Measurements from ENCODE around the gene ASPG.

Gene ASPG

DNA sequence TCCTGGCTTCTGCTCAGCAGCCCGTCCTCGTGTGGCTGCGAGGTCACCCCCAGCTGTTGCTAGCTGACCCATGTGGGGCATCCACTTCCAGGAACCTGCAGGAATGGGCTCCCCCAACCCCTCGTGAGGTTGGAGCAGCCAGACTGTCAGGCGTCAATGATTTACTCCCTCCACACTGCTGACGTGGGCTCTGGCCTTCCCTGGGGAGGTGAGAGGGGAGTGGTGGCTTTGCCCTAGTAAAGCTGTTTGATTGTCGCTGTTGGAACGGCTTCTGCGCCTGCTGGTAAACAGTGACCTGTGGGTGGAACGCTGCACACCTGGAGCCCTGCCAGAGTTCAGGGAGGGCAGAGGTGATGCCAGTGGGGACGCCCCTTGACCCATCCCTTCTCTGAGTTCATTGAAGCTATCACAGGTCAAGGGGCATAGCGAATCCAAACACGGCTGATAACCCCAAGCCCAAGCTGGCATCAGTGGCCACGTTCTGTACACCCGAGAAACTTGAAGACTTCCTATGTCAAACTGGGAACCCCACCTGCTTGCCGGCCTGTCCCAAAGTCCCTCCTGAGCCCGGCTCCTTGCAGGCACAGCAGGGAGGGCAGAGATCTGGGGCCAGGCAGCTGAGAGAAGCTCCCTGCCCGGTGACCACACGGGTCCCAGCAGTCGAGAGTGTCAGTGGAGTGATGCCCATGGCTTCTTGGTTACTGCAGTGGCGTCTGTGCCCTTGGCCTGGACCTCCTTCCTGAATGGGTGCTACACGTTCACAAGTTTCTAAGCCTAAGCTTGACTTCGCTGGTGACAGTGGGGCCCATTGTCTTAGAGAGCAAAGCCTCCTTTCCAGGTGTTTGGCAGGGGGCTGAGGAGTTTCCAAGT lies 2.7 kb downstream of the ASPG start:
- no peak overlapping the region for H3K9ac ChIP-seq (ENCODE audit: low read depth, low read length)
- H3K4me3 ChIP-seq (ENCODE audit: low read depth, low read length) = no peak overlapping the region
- H3K27me3 ChIP-seq (ENCODE audit: control insufficient read depth, insufficient read depth, low read length) = peaks cover 4% of the 10 kb centered on the region
- no peaks in the 10 kb centered on the region for H3K9me3 ChIP-seq (ENCODE audit: control insufficient read depth, insufficient read depth, low read length)
- no peaks in the 10 kb centered on the region for H3K4me1 ChIP-seq (ENCODE audit: control insufficient read depth, insufficient read depth, low read length)
- H3K36me3 ChIP-seq (ENCODE audit: control insufficient read depth, insufficient read depth, low read length) = peaks cover 3% of the 10 kb centered on the region

DNA sequence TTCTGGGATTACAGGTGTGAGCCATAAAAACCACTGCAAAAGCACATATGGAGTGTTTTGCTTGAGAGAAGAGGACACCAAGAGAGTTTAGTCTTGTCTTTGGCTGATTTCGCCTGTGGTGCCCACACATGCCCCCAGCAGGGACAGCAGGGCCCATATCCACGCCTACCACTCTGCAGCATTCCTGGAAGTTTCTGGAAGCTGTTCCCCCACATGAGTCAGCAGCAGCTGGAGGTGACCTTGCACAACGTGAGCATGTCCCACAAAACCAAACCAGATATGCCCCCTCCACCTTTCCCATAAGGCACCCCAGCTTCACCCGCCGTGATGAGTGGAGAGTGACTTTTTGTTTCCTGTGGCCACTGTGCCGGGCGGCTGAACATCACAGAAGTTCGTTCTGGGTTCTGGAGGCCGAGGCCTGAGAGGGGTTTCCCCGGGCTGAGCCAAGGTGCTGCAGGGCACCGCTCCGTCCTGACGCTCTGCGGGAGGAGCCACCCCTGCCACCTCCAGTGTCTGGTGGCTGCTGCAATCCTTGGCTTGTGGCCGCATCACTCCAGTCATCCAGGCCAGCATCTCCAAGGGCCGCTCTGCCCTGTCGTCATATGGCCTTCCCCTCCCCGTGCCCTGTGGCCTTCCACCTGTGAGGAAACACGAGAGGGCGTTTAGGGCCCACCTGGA lies 4.7 kb downstream of the ASPG start:
- H3K4me3 ChIP-seq (ENCODE audit: low read depth, low read length) = no peak overlapping the region
- no peaks in the 10 kb centered on the region for H3K4me1 ChIP-seq (ENCODE audit: control insufficient read depth, insufficient read depth, low read length)
- no peaks in the 10 kb centered on the region for H3K9me3 ChIP-seq (ENCODE audit: control insufficient read depth, insufficient read depth, low read length)
- H3K36me3 ChIP-seq (ENCODE audit: control insufficient read depth, insufficient read depth, low read length) = peaks cover 3% of the 10 kb centered on the region
- H3K9ac ChIP-seq (ENCODE audit: low read depth, low read length) = no peak overlapping the region
- peaks cover 4% of the 10 kb centered on the region for H3K27me3 ChIP-seq (ENCODE audit: control insufficient read depth, insufficient read depth, low read length)

DNA sequence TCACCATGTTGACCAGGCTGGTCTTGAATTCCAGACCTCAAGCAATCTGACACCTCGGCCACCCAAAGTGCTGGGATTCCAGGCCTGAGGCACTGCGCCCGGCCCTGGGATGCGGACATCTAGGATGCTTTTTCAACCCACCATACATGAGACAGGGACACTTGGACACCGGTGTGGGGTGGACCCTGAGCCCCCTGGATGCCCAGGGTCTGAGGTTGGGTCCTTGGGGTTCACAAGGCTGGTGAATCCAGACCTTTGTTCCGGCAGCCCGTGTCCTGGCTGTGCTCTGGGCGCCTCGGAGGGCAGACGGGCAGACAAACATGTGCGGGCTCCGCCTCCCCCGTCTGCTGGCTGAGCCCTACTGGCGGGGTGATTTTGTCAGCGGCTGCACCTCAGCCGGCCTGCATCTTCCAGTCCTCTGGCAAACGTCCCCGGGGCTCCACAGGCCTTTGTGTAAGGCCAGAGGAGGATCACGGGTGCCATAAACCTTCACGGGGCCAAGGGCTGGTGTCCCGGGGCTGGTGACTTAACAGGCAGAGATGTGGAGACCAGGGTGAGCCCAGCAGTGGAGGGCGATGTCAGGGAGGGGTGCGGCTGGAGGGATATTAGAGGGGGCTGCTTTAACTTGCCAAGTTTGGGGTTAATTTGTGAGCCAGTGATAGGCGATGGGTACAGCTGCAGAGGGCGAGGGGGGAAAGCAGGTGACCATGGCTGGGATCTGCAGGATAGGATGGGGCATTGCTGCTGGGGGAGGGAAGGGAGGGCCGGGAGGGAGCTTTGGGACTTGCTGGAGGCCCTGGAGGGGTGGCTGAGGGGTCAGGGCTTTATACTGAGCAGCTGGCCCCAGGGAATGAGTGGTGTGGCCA lies 5.8 kb downstream of the ASPG start:
- H3K4me3 ChIP-seq (ENCODE audit: low read depth, low read length) = no peak overlapping the region
- H3K9me3 ChIP-seq (ENCODE audit: control insufficient read depth, insufficient read depth, low read length) = no peaks in the 10 kb centered on the region
- H3K36me3 ChIP-seq (ENCODE audit: control insufficient read depth, insufficient read depth, low read length) = peaks cover 3% of the 10 kb centered on the region
- H3K27me3 ChIP-seq (ENCODE audit: control insufficient read depth, insufficient read depth, low read length) = peaks cover 2% of the 10 kb centered on the region
- H3K4me1 ChIP-seq (ENCODE audit: control insufficient read depth, insufficient read depth, low read length) = no peaks in the 10 kb centered on the region
- H3K9ac ChIP-seq (ENCODE audit: low read depth, low read length) = no peak overlapping the region

DNA sequence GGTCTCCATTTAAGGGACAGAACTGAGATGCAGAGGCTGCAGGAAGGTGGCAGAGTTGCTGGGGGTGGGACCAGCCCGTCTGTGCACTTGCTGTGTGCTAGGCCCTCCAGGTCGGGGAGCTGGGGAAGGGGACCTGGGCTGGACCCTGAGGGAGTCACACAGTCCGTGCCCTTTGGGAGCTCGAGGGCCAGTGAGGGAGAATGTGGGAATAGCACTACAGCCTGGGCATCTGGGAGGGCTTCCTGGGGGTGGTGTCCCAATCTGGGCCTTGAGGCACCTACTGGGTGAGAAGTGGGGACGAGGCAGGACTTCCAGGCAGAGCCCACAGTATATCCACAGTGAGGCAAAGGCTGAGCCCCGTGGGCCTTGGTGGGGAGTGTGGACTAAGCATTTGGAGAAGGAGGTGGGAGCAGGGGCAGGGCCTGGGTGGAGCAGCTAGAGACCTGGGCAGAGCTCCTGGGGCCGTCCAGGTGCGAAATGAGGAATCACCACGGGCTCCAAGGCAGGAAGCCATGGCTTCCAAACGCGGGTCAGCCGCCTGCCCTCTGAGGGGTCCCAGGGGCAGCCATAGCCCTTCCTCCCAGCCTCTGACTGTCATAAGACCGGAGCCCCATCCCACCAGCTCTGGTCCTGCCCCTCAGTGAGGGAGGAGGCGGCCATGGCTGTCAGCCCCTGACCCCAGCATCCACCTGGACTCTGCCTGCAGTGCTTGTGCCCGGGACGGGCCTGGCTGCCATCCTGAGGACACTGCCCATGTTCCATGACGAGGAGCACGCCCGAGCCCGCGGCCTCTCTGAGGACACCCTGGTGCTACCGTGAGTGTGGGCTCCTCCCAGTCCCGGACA lies 6.6 kb downstream of the ASPG start:
- Histone ChIP-seq H3K9ac (ENCODE audit: low read depth, low read length) (no peak overlapping the region), H3K4me3 (ENCODE audit: low read depth, low read length) (no peak overlapping the region), H3K4me1 (ENCODE audit: control insufficient read depth, insufficient read depth, low read length) (no peaks in the 10 kb centered on the region), H3K36me3 (ENCODE audit: control insufficient read depth, insufficient read depth, low read length) (peaks cover 3% of the 10 kb centered on the region), H3K9me3 (ENCODE audit: control insufficient read depth, insufficient read depth, low read length) (no peaks in the 10 kb centered on the region), H3K27me3 (ENCODE audit: control insufficient read depth, insufficient read depth, low read length) (no peaks in the 10 kb centered on the region)

DNA sequence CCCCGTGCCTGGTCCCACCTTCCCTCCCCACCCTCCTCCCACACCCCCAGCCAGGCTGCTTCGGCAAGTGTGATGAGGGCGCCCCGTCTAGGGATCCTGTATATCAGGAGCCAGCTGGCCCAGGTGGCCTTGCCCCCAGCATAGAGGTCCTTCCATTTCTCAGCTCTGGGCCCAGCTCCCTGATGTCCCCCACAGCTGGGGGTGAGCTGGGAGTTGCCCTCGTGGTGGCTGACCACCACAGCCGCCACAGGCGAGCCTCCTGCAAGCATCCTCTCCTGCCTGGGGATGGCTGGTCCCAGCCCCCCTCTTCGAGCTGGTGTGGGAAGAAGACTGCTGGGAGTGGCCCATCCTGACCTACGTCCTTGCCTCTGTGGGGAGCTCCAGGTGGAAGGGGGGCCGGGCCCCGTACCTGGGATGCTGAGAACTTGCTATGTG lies 7.4 kb downstream of the ASPG start:
- Histone ChIP-seq H3K9ac (ENCODE audit: low read depth, low read length) (no peak overlapping the region), H3K4me3 (ENCODE audit: low read depth, low read length) (no peak overlapping the region), H3K36me3 (ENCODE audit: control insufficient read depth, insufficient read depth, low read length) (peaks cover 3% of the 10 kb centered on the region), H3K4me1 (ENCODE audit: control insufficient read depth, insufficient read depth, low read length) (no peaks in the 10 kb centered on the region), H3K9me3 (ENCODE audit: control insufficient read depth, insufficient read depth, low read length) (no peaks in the 10 kb centered on the region), H3K27me3 (ENCODE audit: control insufficient read depth, insufficient read depth, low read length) (no peaks in the 10 kb centered on the region)

DNA sequence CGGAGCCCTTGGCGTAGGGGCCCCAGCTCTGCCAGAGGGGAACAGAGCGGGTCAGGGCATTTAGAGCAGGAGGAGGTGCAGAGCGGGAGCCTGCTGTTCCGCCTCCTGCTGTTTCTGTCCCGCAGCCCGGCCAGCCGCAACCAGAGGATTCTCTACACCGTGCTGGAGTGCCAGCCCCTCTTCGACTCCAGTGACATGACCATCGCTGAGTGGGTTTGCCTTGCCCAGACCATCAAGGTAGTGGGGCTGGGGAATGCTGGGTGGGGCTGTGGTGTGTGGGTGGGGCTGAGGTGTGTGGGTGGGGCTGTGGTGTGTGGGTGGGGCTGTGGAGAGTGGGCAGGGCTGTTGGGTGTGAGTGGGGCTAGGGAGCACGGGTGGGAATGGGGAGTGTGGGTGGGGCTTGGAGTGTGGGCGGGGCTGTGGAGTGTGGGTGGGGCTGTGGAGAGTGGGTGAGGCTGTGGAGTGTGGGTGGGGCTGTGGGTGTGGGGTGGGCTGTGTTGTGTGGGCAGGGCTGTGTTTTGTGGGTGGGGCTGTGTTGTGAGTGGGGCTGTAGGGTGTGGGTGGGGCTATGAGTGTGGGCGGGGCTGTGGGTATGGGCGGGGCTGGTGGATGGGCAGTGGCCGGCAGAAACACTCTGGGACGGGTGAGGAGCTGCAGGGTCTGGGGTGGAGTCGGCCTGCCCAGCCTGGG lies 8.0 kb downstream of the ASPG start:
- Histone ChIP-seq H3K27me3 (ENCODE audit: control insufficient read depth, insufficient read depth, low read length) (no peaks in the 10 kb centered on the region), H3K4me3 (ENCODE audit: low read depth, low read length) (no peak overlapping the region), H3K4me1 (ENCODE audit: control insufficient read depth, insufficient read depth, low read length) (no peaks in the 10 kb centered on the region), H3K9ac (ENCODE audit: low read depth, low read length) (no peak overlapping the region), H3K9me3 (ENCODE audit: control insufficient read depth, insufficient read depth, low read length) (no peaks in the 10 kb centered on the region), H3K36me3 (ENCODE audit: control insufficient read depth, insufficient read depth, low read length) (peaks cover 3% of the 10 kb centered on the region)

DNA sequence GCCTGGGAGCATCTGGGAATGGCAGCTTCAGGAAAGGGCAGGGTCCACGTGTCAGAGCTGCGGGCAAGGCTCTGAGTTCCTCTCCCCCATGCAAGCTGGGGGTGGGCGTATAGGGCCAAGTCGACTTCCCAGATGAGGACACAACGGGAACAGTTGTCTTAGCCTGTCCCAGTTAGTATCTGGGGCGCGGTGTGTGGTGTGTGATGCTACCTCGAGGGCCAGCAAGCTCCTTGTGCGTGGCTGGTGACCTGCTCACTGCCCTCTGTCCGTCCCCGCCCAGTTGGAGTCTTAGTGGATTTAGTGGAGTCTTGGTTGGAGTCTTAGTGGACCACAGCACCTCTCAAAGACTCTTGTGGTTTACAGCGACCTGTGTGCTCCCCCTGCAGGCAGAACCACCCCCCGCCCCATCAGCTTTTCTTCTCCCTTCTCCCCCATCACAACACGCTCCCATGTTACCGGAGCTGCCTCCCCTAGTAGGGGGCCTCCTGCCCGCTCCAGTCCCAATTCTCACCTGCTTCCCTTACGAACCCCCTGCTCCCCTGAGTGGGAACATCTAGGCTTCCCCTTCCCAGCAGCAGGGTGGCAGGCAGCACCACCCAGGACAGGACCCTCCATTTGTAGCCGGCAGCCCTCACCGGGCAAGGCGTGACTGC lies 8.7 kb downstream of the ASPG start:
- no peak overlapping the region for H3K4me3 ChIP-seq (ENCODE audit: low read depth, low read length)
- H3K4me1 ChIP-seq (ENCODE audit: control insufficient read depth, insufficient read depth, low read length) = no peaks in the 10 kb centered on the region
- H3K9ac ChIP-seq (ENCODE audit: low read depth, low read length) = no peak overlapping the region
- no peaks in the 10 kb centered on the region for H3K9me3 ChIP-seq (ENCODE audit: control insufficient read depth, insufficient read depth, low read length)
- H3K36me3 ChIP-seq (ENCODE audit: control insufficient read depth, insufficient read depth, low read length) = peaks cover 3% of the 10 kb centered on the region
- H3K27me3 ChIP-seq (ENCODE audit: control insufficient read depth, insufficient read depth, low read length) = no peaks in the 10 kb centered on the region

DNA sequence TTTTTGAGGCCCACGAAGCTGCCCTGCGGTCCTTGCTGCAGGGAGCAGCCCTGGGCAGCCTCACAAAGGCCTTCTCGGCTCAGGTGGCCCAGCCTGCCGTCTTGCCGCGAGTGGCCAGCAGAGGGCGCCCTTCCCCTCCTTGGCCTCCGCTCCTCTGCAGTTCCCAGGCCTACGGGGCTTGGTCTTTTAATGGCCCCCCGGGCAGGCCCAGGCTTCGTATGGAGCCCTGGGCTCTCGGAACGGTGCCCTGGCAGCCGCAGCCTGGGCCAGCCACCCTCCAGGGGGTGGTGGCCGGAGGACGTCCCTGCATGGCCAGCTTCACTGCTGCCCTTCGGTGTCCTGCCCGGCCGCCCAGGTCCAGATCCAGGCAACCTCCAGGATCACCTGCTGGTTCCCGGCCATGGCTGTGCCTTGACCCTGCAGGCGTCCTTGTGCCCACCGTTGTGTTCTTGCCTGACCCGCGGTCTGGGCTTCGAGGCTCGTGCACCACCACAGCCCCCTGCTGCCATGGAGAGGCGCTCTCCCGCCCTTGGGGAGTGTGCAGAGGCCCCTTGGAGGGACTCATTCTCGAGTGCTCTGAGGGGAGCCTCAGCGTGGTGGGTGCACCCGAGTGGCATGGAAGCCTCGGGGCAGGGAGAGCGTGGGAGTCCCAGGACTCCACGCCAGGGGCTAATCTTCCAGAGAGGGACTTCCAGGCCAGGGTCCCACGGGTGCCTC lies 9.4 kb downstream of the ASPG start:
- Histone ChIP-seq H3K27me3 (ENCODE audit: control insufficient read depth, insufficient read depth, low read length) (no peaks in the 10 kb centered on the region), H3K4me1 (ENCODE audit: control insufficient read depth, insufficient read depth, low read length) (no peaks in the 10 kb centered on the region), H3K9me3 (ENCODE audit: control insufficient read depth, insufficient read depth, low read length) (no peaks in the 10 kb centered on the region), H3K36me3 (ENCODE audit: control insufficient read depth, insufficient read depth, low read length) (peaks cover 3% of the 10 kb centered on the region), H3K4me3 (ENCODE audit: low read depth, low read length) (no peak overlapping the region), H3K9ac (ENCODE audit: low read depth, low read length) (no peak overlapping the region)

DNA sequence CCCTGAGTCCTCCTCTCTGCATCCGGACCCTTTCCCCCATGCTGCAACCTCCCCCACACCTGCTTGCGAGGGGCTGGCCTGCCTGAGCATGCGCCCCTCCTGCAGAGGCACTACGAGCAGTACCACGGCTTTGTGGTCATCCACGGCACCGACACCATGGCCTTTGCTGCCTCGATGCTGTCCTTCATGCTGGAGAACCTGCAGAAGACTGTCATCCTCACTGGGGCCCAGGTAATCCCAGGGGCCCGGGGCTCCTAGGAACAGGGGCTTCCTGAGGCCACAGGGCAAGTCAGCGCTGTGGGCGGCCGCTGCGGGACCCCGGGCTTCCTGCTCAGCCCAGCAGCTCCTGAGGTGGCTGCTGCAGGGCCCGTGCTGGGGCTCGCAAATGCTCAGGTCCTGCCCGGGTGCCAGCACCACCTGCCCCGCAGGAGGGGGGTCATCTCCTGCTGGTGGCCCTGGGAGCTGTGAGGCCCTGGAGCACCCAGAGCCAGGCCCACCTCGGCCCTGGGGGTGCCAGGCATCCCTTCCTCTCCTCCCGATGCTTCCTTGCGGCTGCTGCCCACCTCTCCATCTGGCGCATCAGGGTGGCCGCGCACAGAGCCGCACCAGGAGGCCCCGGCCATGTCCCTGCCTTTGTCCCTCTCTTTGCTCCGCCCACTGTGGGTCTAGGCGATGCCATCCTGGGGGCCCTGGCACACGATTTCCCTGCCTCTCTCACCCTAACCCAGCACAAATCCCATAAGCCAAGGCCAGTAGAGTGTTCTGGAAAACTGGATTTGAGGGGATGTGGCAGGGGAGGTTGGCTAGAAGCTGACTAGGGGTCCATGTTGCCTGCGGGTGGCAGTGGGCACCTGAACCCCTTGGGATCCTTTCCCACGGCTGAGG lies 10.2 kb downstream of the ASPG start:
- H3K9ac ChIP-seq (ENCODE audit: low read depth, low read length) = no peak overlapping the region
- no peaks in the 10 kb centered on the region for H3K36me3 ChIP-seq (ENCODE audit: control insufficient read depth, insufficient read depth, low read length)
- no peaks in the 10 kb centered on the region for H3K27me3 ChIP-seq (ENCODE audit: control insufficient read depth, insufficient read depth, low read length)
- H3K4me1 ChIP-seq (ENCODE audit: control insufficient read depth, insufficient read depth, low read length) = no peaks in the 10 kb centered on the region
- H3K9me3 ChIP-seq (ENCODE audit: control insufficient read depth, insufficient read depth, low read length) = no peaks in the 10 kb centered on the region
- no peak overlapping the region for H3K4me3 ChIP-seq (ENCODE audit: low read depth, low read length)
